ENCODE measurements around the gene MAPK8IP1. TPM values are rescaled to one million over a fixed set of nuclear protein-coding genes. Genes with fewer than 3 reads are reported as not detected.
"Not testable (repeated sequence)": the region's sequence is repeated elsewhere in the genome, so short reads cannot be mapped to it uniquely, and the experiment has no call there.

MAPK8IP1 gene
- total RNA-seq, 1 donor from 2014 or later: 13.2 TPM

DNA sequence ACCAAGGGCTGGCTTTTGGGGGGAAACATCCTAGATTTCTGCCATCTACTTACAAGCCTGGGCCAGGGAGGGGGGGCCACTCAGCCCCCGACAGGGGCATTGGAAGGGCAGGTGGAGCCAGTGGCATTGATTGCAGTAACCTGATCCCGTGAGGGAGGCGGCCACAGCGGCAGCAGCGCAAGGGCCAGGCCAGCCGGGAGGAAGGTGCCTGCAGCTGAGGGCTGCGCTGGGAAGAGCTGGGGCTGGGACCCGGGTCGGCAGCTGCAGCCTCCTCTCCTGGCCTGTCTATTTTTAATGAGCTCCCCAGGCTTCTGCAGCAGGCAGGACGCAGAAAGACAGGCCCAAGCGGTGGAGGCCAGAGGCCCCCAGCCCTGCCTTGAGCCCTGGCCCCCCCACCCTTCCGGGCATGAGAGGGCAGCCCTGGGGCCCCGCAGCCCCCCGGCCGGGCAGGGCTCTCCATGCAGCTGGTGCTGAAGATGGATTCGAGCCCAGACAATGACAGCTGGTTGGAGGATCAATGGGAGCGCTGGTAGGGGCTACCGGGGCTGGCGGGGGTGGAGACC lies 11.1 kb downstream of the MAPK8IP1 start:
- TF ChIP-seq, protein P1, sequence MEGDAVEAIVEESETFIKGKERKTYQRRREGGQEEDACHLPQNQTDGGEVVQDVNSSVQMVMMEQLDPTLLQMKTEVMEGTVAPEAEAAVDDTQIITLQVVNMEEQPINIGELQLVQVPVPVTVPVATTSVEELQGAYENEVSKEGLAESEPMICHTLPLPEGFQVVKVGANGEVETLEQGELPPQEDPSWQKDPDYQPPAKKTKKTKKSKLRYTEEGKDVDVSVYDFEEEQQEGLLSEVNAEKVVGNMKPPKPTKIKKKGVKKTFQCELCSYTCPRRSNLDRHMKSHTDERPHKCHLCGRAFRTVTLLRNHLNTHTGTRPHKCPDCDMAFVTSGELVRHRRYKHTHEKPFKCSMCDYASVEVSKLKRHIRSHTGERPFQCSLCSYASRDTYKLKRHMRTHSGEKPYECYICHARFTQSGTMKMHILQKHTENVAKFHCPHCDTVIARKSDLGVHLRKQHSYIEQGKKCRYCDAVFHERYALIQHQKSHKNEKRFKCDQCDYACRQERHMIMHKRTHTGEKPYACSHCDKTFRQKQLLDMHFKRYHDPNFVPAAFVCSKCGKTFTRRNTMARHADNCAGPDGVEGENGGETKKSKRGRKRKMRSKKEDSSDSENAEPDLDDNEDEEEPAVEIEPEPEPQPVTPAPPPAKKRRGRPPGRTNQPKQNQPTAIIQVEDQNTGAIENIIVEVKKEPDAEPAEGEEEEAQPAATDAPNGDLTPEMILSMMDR (IDR thresholded peaks at IDR 0.05; ENCODE audit: insufficient read depth, low read length, poor library complexity, severe bottlenecking): no peak
- H3K27me3 ChIP-seq (ENCODE audit: control insufficient read depth, insufficient read depth, low read length): peaks cover 34% of the 10 kb centered on the region
- no peak for DNase-seq (ENCODE audit: low read depth)
- no peaks in the 10 kb centered on the region for H3K36me3 ChIP-seq (ENCODE audit: control insufficient read depth, insufficient read depth, low read length)
- H3K4me3 ChIP-seq (ENCODE audit: low read depth, low read length): no peak overlapping the region

DNA sequence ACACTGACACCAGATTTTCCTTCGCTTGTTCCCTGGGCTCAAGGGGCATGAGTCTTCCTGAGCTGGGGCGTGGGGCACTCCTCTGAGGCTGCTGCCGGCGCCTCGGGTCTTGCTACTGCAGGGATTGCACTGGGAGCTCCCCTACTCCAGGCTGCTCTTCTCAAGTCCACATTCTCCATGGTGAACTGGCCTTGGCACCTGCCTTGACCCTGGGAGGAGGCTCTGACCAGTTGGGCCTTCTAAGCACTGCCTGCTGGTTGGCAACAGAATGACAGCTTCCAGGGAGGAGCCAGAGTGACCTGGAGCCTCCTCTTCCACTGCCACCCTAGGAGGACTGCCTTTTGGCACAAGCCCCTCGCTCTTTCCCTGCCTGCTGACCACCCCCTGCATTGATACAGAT lies 12.1 kb downstream of the MAPK8IP1 start:
- DNase-seq (ENCODE audit: low read depth): no peak
- TF ChIP-seq, protein P1 (IDR thresholded peaks at IDR 0.05; ENCODE audit: insufficient read depth, low read length, poor library complexity, severe bottlenecking): no peak
- no peak overlapping the region for H3K4me3 ChIP-seq (ENCODE audit: low read depth, low read length)
- H3K27me3 ChIP-seq (ENCODE audit: control insufficient read depth, insufficient read depth, low read length): peaks cover 34% of the 10 kb centered on the region
- H3K36me3 ChIP-seq (ENCODE audit: control insufficient read depth, insufficient read depth, low read length): no peaks in the 10 kb centered on the region

DNA sequence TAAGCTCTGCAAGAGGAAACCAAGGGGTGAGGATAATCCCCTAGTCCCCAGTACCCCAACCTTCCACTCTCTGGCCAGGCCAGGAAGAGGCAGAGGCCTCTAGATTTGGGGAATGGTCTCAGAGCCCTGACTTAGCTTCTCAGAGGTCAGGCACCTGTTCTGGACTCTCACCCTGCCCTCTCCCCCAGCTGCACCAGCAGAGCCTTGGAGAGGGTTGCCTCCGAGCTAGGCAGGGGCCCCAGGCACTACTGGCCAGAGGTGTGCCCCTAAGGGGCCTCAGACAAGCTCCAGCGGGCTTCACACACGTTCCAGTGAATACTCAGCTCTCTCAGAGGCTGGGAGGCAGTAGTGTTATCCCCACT lies 13.6 kb downstream of the MAPK8IP1 start:
- no peak for DNase-seq (ENCODE audit: low read depth)
- H3K27me3 ChIP-seq (ENCODE audit: control insufficient read depth, insufficient read depth, low read length): peaks cover 29% of the 10 kb centered on the region
- TF ChIP-seq, protein P1 (IDR thresholded peaks at IDR 0.05; ENCODE audit: insufficient read depth, low read length, poor library complexity, severe bottlenecking): no peak
- H3K36me3 ChIP-seq (ENCODE audit: control insufficient read depth, insufficient read depth, low read length): no peaks in the 10 kb centered on the region
- H3K4me3 ChIP-seq (ENCODE audit: low read depth, low read length): no peak overlapping the region

DNA sequence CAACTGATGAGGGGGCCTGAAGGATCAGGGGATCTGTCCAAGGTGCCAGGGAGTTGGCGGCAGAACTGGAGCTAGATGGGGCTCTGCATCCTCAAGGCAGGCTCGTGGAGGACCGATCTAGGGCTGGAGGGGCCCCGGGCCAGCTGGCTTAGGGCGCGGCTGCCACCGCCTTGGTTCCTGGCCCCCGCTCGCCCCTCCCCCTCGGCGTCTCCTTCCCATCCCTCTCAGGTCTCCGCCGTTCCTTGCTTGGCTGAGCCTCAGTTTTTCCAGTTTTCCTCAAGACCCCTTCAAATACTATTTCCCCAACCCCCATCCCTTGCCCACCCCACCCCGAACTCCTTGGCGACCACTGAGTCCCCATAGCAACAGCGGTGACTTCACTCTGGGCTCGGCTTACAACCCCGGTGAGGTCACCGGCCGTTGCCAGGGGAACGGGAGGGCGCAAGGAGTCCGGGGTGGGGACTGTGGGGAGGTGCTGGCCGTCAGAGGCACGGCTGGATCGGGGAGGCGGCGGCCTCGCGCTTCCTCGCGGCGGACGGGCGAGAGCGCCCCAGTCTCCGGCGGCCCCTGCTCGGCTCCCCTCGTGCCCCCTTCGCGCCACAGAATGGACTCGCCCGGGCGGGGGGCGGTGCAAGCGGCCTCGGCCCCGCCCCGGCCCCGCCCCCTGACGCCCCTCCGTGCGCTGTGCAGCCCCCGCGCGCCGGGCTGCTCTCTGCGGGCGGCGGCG lies 14.2 kb downstream of the MAPK8IP1 start:
- TF ChIP-seq, protein P1 (IDR thresholded peaks at IDR 0.05; ENCODE audit: insufficient read depth, low read length, poor library complexity, severe bottlenecking): no peak
- peak; percentile 54 for DNase-seq (ENCODE audit: low read depth)

DNA sequence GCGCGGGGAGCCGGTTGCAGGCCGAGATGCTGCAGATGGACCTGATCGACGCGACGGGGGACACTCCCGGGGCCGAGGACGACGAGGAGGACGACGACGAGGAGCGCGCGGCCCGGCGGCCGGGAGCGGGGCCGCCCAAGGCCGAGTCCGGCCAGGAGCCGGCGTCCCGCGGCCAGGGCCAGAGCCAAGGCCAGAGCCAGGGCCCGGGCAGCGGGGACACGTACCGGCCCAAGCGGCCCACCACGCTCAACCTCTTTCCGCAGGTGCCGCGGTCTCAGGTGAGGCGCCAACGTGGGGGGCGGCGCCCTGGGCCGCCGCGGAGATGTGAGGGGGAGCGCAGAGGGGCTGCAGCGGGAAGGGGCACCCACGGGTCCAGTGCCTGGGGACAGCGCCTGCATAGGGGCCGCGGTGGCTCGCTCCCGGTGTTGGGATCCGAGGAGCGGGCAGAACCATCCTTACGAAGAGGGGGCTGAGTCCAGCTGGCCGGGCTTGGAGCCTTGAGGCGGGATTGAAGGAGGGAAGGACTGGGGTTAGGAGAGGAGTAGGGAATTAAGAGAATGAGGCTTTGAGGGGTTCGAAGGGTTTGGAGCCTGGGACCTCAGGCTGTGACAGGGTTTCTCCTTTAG lies 14.8 kb downstream of the MAPK8IP1 start:
- Histone ChIP-seq H3K27me3 (ENCODE audit: control insufficient read depth, insufficient read depth, low read length) (peaks cover 29% of the 10 kb centered on the region), H3K4me3 (ENCODE audit: low read depth, low read length) (peak overlapping the region; percentile 55)
- DNase-seq (ENCODE audit: low read depth); H3K36me3 ChIP-seq (ENCODE audit: control insufficient read depth, insufficient read depth, low read length): not testable (repeated sequence)

More for the DNA sequence above, 14.2 kb downstream of the MAPK8IP1 start:
- H3K4me3 ChIP-seq (ENCODE audit: low read depth, low read length): peak overlapping the region; percentile 55
- H3K36me3 ChIP-seq (ENCODE audit: control insufficient read depth, insufficient read depth, low read length): no peaks in the 10 kb centered on the region
- peaks cover 29% of the 10 kb centered on the region for H3K27me3 ChIP-seq (ENCODE audit: control insufficient read depth, insufficient read depth, low read length)

DNA sequence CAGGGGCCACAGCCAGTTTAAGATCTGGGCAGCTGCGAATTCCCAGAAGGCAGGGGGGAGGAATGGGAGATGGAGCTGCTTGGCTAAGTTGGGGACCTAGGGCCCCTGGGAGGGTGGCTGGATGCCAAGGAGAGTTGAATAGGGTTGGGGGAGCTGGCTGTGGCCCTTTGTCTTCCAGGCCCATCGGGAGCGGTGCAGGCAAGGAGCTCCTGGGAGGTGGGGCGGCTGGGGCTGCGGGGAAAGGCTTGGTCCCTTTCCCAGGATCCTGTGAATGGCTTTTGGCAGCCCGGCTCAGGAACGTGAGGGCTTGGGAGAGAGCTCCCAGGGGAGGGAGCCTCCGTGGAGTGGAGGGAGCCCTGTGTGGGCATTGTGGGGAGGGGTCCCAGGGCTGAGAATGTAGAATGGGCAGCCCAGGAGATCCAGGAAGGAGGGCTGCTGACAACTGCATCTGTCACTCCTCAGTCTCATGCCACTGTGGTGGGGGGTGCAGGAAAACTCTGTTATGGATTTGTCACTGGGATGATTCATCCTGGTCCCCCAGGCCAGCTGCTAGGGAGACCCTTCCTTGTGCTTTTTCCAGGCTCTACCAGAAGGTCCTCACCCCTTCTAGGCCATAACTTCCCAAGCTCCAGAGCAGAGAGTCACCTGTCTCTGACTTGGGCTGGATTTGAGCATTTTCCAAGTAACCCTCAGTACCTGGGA lies 15.6 kb downstream of the MAPK8IP1 start:
- no peaks in the 10 kb centered on the region for H3K36me3 ChIP-seq (ENCODE audit: control insufficient read depth, insufficient read depth, low read length)
- TF ChIP-seq, protein P1 (IDR thresholded peaks at IDR 0.05; ENCODE audit: insufficient read depth, low read length, poor library complexity, severe bottlenecking): no peak
- DNase-seq (ENCODE audit: low read depth): no peak
- peaks cover 24% of the 10 kb centered on the region for H3K27me3 ChIP-seq (ENCODE audit: control insufficient read depth, insufficient read depth, low read length)
- peak overlapping the region; percentile 55 for H3K4me3 ChIP-seq (ENCODE audit: low read depth, low read length)
